Trophoblast cell (in vitro differentiated cells and primary cell): ENCODE results near the gene ARAP1.

Experiments
- DNase-seq, 2 donors: peaks; one replicate each; pipeline ENCODE4 v3.0.0-alpha.2; 2016
- H2AFZ ChIP-seq: 2 replicates; pipeline ENCODE4 v1.6.1; 2013; ENCODE audit warnings: low read length, moderate library complexity, mild to moderate bottlenecking; ENCODE audit not compliant: insufficient read depth, poor library complexity
- H2AK5ac ChIP-seq: 2 replicates; pipeline ENCODE4 v1.6.1; 2013; ENCODE audit warnings: mild to moderate bottlenecking, low read length
- H2BK120ac ChIP-seq: 2 replicates; pipeline ENCODE4 v1.6.1; 2013; ENCODE audit warnings: low read length, mild to moderate bottlenecking, moderate library complexity; ENCODE audit not compliant: insufficient read depth, poor library complexity
- H2BK12ac ChIP-seq: 2 replicates; pipeline ENCODE4 v1.6.1; 2013; ENCODE audit warnings: mild to moderate bottlenecking, low read length, moderate library complexity
- H2BK5ac ChIP-seq: 2 replicates; pipeline ENCODE4 v1.6.1; 2013; ENCODE audit warnings: low read length, low read depth, moderate library complexity, mild to moderate bottlenecking; ENCODE audit not compliant: poor library complexity
- H3K14ac ChIP-seq: 2 replicates; pipeline ENCODE4 v1.6.1; 2013; ENCODE audit warnings: mild to moderate bottlenecking, low read length
- H3K18ac ChIP-seq: 2 replicates; pipeline ENCODE4 v1.6.1; 2013; ENCODE audit warnings: mild to moderate bottlenecking, low read length
- H3K23ac ChIP-seq: 2 replicates; pipeline ENCODE4 v1.6.1; 2013; ENCODE audit warnings: low read length
- H3K27ac ChIP-seq: 2 replicates; pipeline ENCODE4 v1.5.1; 2013; ENCODE audit warnings: low read depth, mild to moderate bottlenecking, inconsistent platforms, low read length, moderate library complexity
- H3K27me3 ChIP-seq: 2 replicates; pipeline ENCODE4 v1.6.1; 2013; ENCODE audit warnings: inconsistent platforms, mild to moderate bottlenecking, low read length, moderate library complexity; ENCODE audit not compliant: insufficient read depth
- H3K36me3 ChIP-seq, 2 experiments: 1 replicate in 1 of 2; 2 replicates in 1 of 2; pipeline ENCODE4 v1.6.1; 2013; ENCODE audit warnings: low read length in 2 of 2, mild to moderate bottlenecking in 2 of 2, moderate library complexity in 1 of 2; ENCODE audit not compliant: insufficient read depth in 2 of 2, control insufficient read depth in 1 of 2
- H3K4ac ChIP-seq: 2 replicates; pipeline ENCODE4 v1.6.1; 2013; ENCODE audit warnings: low read depth, mild to moderate bottlenecking, low read length, moderate library complexity
- H3K4me1 ChIP-seq, 2 experiments: 1 replicate in 1 of 2; 2 replicates in 1 of 2; pipeline ENCODE4 v1.6.1; 2013; ENCODE audit warnings: low read length in 2 of 2, mild to moderate bottlenecking in 2 of 2, moderate library complexity in 1 of 2; ENCODE audit not compliant: insufficient read depth in 2 of 2, control insufficient read depth in 1 of 2
- H3K4me2 ChIP-seq: 2 replicates; pipeline ENCODE4 v1.6.1; 2013; ENCODE audit warnings: inconsistent platforms, mild to moderate bottlenecking, low read length, moderate library complexity
- H3K4me3 ChIP-seq: 2 replicates; pipeline ENCODE4 v1.5.1; 2013; ENCODE audit warnings: mild to moderate bottlenecking, low read depth, low read length, inconsistent platforms
- H3K79me1 ChIP-seq: one replicate; pipeline ENCODE4 v1.6.1; 2013; ENCODE audit warnings: low read length
- H3K79me2 ChIP-seq: 2 replicates; pipeline ENCODE4 v1.6.1; 2013; ENCODE audit warnings: low read length, mild to moderate bottlenecking; ENCODE audit not compliant: control insufficient read depth, insufficient read depth, poor library complexity
- H3K9ac ChIP-seq: 2 replicates; pipeline ENCODE4 v1.6.1; 2013; ENCODE audit warnings: mild to moderate bottlenecking, low read length
- H3K9me3 ChIP-seq: 2 replicates; pipeline ENCODE4 v1.6.1; 2013; ENCODE audit warnings: low read depth, mild to moderate bottlenecking, control low read depth, inconsistent platforms, low read length; ENCODE audit not compliant: insufficient read depth
- H4K12ac ChIP-seq: 2 replicates; pipeline ENCODE4 v1.6.1; 2013; ENCODE audit warnings: low read depth, mild to moderate bottlenecking, low read length, moderate library complexity
- H4K8ac ChIP-seq: 2 replicates; pipeline ENCODE4 v1.6.1; 2013; ENCODE audit warnings: low read depth, mild to moderate bottlenecking, low read length, moderate library complexity
- H4K91ac ChIP-seq: one replicate; pipeline ENCODE4 v1.6.1; 2013; ENCODE audit warnings: low read depth, mild to moderate bottlenecking, low read length, moderate library complexity
- WGBS: extraction: QIAGEN DNeasy Blood & Tissue Kit; methylation state at CpG from one replicate; pipeline ENCODE4 v1.1.7; 2013; ENCODE audit warnings: missing lambda C conversion rate; ENCODE audit not compliant: insufficient read length, insufficient coverage; ENCODE audit errors: extremely low coverage; 5-methylcytosine and 5-hydroxymethylcytosine counted together

ARAP1 gene

DNA sequence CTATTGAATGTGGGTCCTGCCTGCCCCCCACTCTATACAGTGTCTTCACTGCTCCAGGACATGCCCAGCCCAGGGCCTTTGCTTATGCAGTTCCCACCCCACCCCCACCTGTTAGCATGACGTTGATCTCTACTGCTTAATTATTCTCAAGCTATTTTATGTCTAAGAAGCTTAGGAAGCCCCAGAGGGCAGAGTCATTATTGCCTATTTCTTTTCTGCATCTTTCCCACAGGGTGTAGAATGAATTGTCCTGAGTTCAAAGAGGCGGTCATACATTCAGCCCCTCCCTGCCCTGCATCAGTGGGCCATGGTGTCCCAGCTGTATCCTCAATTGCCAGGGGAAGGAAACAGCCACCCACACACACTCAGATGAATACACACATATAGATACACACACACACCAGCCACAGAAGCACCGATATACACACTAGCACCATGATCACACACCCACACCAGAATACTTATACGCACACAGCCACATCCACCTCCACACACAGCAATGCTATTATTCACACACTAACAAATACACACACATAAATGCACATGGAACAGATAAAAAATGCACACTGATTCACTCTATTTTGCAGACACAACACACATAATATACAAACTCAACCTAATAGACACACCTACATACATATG lies 79.5 kb downstream of the ARAP1 start:
- no peak overlapping the region for H2AK5ac ChIP-seq
- H3K79me2 ChIP-seq = no peaks in the 10 kb centered on the region
- no peak overlapping the region for H4K12ac ChIP-seq
- H4K91ac ChIP-seq = no peak overlapping the region
- no peak overlapping the region for H3K4me2 ChIP-seq
- DNase-seq = no peak
- no peak overlapping the region for H4K8ac ChIP-seq
- no peak overlapping the region for H3K14ac ChIP-seq
- H3K18ac ChIP-seq = no peak overlapping the region
- no peak overlapping the region for H3K9ac ChIP-seq
- WGBS = no CpG with 5 or more reads among the region's 4 CpGs
- peaks cover 31% of the 10 kb centered on the region for H3K27me3 ChIP-seq
- H3K4me1 ChIP-seq = no peaks in the 10 kb centered on the region
- H3K79me1 ChIP-seq = no peaks in the 10 kb centered on the region
- no peak overlapping the region for H3K4me3 ChIP-seq
- no peak overlapping the region for H3K27ac ChIP-seq
- peaks cover 7% of the 10 kb centered on the region for H3K9me3 ChIP-seq
- H2BK12ac ChIP-seq = no peak overlapping the region
- no peak overlapping the region for H3K4ac ChIP-seq
- H2BK120ac ChIP-seq = no peak overlapping the region
- H2BK5ac ChIP-seq = no peak overlapping the region
- H3K36me3 ChIP-seq = no peaks in the 10 kb centered on the region
- H2AFZ ChIP-seq = no peak overlapping the region
- no peak overlapping the region for H3K23ac ChIP-seq

DNA sequence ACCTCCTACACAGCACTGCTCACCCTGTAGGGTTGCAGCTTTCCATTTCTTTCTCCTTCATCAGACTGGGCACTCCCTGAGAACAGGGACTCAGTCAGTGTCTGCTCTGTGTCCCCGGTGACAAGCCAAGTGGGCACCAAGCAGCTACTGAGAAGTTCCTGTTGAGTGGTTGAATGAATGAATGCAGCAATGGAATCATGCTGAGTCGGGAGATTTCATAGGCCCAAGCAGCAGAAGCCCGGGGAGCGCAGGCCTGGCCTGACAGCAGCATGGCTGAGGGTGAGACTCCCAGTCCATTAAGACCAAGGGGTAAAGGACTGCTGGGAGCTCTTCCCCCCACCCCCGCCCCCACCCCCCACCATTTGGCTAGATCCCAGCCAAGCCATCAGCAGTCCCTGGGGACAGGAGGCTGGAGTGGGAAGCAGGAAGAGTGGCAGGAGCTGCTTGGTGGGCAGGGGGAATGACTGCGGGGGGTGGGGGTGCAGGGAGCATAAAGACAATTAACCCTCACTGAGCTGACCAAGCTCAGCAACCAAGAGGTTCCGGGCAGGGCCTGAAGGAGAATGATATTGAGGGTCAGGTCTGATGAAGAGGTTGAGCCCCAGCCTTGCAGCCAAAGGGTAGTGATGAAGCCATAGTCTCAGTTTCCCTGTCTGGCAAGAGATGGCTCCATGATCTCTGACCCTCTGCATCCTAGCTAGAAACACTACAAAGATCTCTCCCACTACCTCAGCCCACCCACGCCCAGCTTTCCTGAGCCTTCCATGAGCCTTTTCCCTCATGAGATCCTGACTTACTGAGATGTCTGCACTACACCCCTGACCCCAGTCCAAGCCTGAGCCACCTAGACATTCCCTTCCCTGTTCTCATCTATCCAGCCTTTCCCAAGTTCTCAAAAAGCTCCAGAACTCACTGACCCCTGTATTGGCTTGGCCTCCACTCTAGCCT lies 80.8 kb downstream of the ARAP1 start:
- no peak overlapping the region for H4K91ac ChIP-seq
- no peak overlapping the region for H2BK12ac ChIP-seq
- no peak overlapping the region for H2BK5ac ChIP-seq
- no peak overlapping the region for H2AFZ ChIP-seq
- no peak overlapping the region for H2AK5ac ChIP-seq
- no peak overlapping the region for H2BK120ac ChIP-seq
- no CpG with 5 or more reads among the region's 8 CpGs for WGBS
- no peak overlapping the region for H4K12ac ChIP-seq
- no peaks in the 10 kb centered on the region for H3K36me3 ChIP-seq
- H3K4me2 ChIP-seq = no peak overlapping the region
- H3K23ac ChIP-seq = no peak overlapping the region
- H3K79me2 ChIP-seq = no peaks in the 10 kb centered on the region
- no peak overlapping the region for H4K8ac ChIP-seq
- no peak overlapping the region for H3K18ac ChIP-seq
- peaks cover 26% of the 10 kb centered on the region for H3K27me3 ChIP-seq
- H3K14ac ChIP-seq = no peak overlapping the region
- no peaks in the 10 kb centered on the region for H3K79me1 ChIP-seq
- no peak overlapping the region for H3K4ac ChIP-seq
- H3K4me1 ChIP-seq = no peaks in the 10 kb centered on the region
- H3K4me3 ChIP-seq = no peak overlapping the region
- H3K27ac ChIP-seq = no peak overlapping the region
- H3K9me3 ChIP-seq = peaks cover 4% of the 10 kb centered on the region
- H3K9ac ChIP-seq = no peak overlapping the region
- DNase-seq = no peak

DNA sequence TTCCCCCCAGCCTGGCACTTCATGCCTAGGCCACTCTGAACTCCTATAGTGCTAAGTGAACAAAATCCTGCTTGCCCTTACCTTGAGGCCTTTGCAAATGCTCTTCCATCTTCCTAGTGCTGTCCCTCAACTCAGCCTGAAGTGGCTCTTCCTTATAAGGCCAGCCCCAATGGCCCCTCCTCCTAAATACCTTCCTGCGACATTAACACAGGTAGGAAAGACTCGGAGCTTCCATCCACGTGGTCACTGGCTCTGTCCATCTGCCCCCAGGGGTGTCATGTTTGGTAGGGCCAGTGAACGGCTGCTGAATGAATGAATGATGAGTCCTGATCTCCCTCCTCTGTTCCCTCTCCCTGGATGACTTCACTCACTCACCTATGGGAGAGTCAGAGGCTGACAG lies 82.2 kb downstream of the ARAP1 start:
- H4K12ac ChIP-seq = no peak overlapping the region
- H2BK5ac ChIP-seq = no peak overlapping the region
- H2AK5ac ChIP-seq = no peak overlapping the region
- H3K18ac ChIP-seq = no peak overlapping the region
- no peak overlapping the region for H3K4me2 ChIP-seq
- no peak overlapping the region for H3K4me3 ChIP-seq
- no peak overlapping the region for H3K4ac ChIP-seq
- H4K8ac ChIP-seq = no peak overlapping the region
- no peak for DNase-seq
- H2AFZ ChIP-seq = no peak overlapping the region
- no peak overlapping the region for H3K9ac ChIP-seq
- H3K79me1 ChIP-seq = no peaks in the 10 kb centered on the region
- no peak overlapping the region for H3K14ac ChIP-seq
- H3K4me1 ChIP-seq = no peaks in the 10 kb centered on the region
- H3K27me3 ChIP-seq = peaks cover 13% of the 10 kb centered on the region
- H2BK120ac ChIP-seq = no peak overlapping the region
- H2BK12ac ChIP-seq = no peak overlapping the region
- no peak overlapping the region for H4K91ac ChIP-seq
- H3K9me3 ChIP-seq = peaks cover 4% of the 10 kb centered on the region
- H3K36me3 ChIP-seq = no peaks in the 10 kb centered on the region
- H3K23ac ChIP-seq = no peak overlapping the region
- H3K27ac ChIP-seq = no peak overlapping the region
- H3K79me2 ChIP-seq = no peaks in the 10 kb centered on the region
- no CpG with 5 or more reads among the region's 4 CpGs for WGBS

DNA sequence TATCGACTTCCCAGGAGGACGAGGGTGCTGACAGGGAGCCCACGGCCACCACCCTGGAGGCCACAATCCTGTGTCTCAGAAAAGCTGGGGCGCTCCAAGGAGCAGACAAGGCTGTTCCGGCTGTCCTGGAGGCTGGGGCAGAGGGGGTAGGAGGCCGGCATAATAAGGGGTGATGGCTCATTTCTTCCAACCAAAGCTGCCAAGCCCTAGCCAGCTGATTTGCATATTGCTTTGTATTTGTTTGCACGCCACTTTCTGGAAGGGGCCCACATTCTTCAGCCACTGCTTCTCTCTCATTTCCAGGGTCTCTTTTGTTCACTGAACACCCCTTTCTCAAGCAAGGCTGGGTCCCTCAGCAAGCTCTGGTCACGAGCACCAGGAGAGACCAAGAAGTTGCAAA lies 82.7 kb downstream of the ARAP1 start:
- H2BK12ac ChIP-seq = no peak overlapping the region
- no peak overlapping the region for H2AK5ac ChIP-seq
- H3K79me1 ChIP-seq = no peaks in the 10 kb centered on the region
- H4K8ac ChIP-seq = no peak overlapping the region
- H3K4me3 ChIP-seq = no peak overlapping the region
- no peak overlapping the region for H2AFZ ChIP-seq
- no peak overlapping the region for H3K14ac ChIP-seq
- H3K4me1 ChIP-seq = no peaks in the 10 kb centered on the region
- peaks cover 4% of the 10 kb centered on the region for H3K9me3 ChIP-seq
- no peak overlapping the region for H3K4me2 ChIP-seq
- no peak overlapping the region for H3K23ac ChIP-seq
- no peak for DNase-seq
- H3K36me3 ChIP-seq = no peaks in the 10 kb centered on the region
- no peak overlapping the region for H3K18ac ChIP-seq
- H4K12ac ChIP-seq = no peak overlapping the region
- H2BK120ac ChIP-seq = no peak overlapping the region
- H3K27ac ChIP-seq = no peak overlapping the region
- H3K79me2 ChIP-seq = no peaks in the 10 kb centered on the region
- no CpG with 5 or more reads among the region's 8 CpGs for WGBS
- H2BK5ac ChIP-seq = no peak overlapping the region
- H3K27me3 ChIP-seq = peaks cover 8% of the 10 kb centered on the region
- H3K9ac ChIP-seq = no peak overlapping the region
- H3K4ac ChIP-seq = no peak overlapping the region
- H4K91ac ChIP-seq = no peak overlapping the region
